Measurements from ENCODE around the gene RAX2.
"Not testable (repeated sequence)": the region's sequence is repeated elsewhere in the genome, so short reads cannot be mapped to it uniquely, and the experiment has no call there.

The RAX2 gene

GRCh38 chr19:3770136-3770999 is 1.7 kb downstream of the RAX2 start:
- Histone ChIP-seq H3K36me3 (ENCODE audit: control insufficient read depth, insufficient read depth, low read length) (peaks cover 7% of the 10 kb centered on the region), H3K4me1 (ENCODE audit: control insufficient read depth, insufficient read depth, low read length) (no peaks in the 10 kb centered on the region), H3K27ac (ENCODE audit: low read depth, low read length) (no peak overlapping the region), H3K9ac (ENCODE audit: low read length) (no peak overlapping the region), H3K27me3 (ENCODE audit: control insufficient read depth, insufficient read depth, low read length) (peaks cover 3% of the 10 kb centered on the region), H3K4me3 (ENCODE audit: low read length) (no peak overlapping the region)

GRCh38 chr19:3769494-3769893 is 2.5 kb downstream of the RAX2 start:
- H3K36me3 ChIP-seq (ENCODE audit: control insufficient read depth, insufficient read depth, low read length): peaks cover 7% of the 10 kb centered on the region
- H3K9ac ChIP-seq (ENCODE audit: low read length): no peak overlapping the region
- H3K4me1 ChIP-seq (ENCODE audit: control insufficient read depth, insufficient read depth, low read length): no peaks in the 10 kb centered on the region
- no peak overlapping the region for H3K4me3 ChIP-seq (ENCODE audit: low read length)
- H3K27ac ChIP-seq (ENCODE audit: low read depth, low read length): no peak overlapping the region
- H3K27me3 ChIP-seq (ENCODE audit: control insufficient read depth, insufficient read depth, low read length): peaks cover 3% of the 10 kb centered on the region

GRCh38 chr19:3768748-3769099 is 3.3 kb downstream of the RAX2 start:
- H3K27me3 ChIP-seq (ENCODE audit: control insufficient read depth, insufficient read depth, low read length): peaks cover 3% of the 10 kb centered on the region
- H3K36me3 ChIP-seq (ENCODE audit: control insufficient read depth, insufficient read depth, low read length): peaks cover 7% of the 10 kb centered on the region
- H3K4me1 ChIP-seq (ENCODE audit: control insufficient read depth, insufficient read depth, low read length): no peaks in the 10 kb centered on the region
- H3K4me3 ChIP-seq (ENCODE audit: low read length): no peak overlapping the region
- no peak overlapping the region for H3K27ac ChIP-seq (ENCODE audit: low read depth, low read length)
- no peak overlapping the region for H3K9ac ChIP-seq (ENCODE audit: low read length)

GRCh38 chr19:3768015-3768747 is 3.8 kb downstream of the RAX2 start:
- H3K36me3 ChIP-seq (ENCODE audit: control insufficient read depth, insufficient read depth, low read length): peaks cover 7% of the 10 kb centered on the region
- no peak overlapping the region for H3K4me3 ChIP-seq (ENCODE audit: low read length)
- no peak overlapping the region for H3K27ac ChIP-seq (ENCODE audit: low read depth, low read length)
- peaks cover 2% of the 10 kb centered on the region for H3K4me1 ChIP-seq (ENCODE audit: control insufficient read depth, insufficient read depth, low read length)
- H3K27me3 ChIP-seq (ENCODE audit: control insufficient read depth, insufficient read depth, low read length): peaks cover 3% of the 10 kb centered on the region
- no peak overlapping the region for H3K9ac ChIP-seq (ENCODE audit: low read length)

- no peak overlapping the region for H3K27ac ChIP-seq (ENCODE audit: low read depth, low read length)
- H3K4me3 ChIP-seq (ENCODE audit: low read length): no peak overlapping the region
- peaks cover 5% of the 10 kb centered on the region for H3K4me1 ChIP-seq (ENCODE audit: control insufficient read depth, insufficient read depth, low read length)
- peaks cover 7% of the 10 kb centered on the region for H3K36me3 ChIP-seq (ENCODE audit: control insufficient read depth, insufficient read depth, low read length)
- no peak overlapping the region for H3K9ac ChIP-seq (ENCODE audit: low read length)
- H3K27me3 ChIP-seq (ENCODE audit: control insufficient read depth, insufficient read depth, low read length): peaks cover 3% of the 10 kb centered on the region
Measured at GRCh38 chr19:3767050-3767449, 5.0 kb downstream of the RAX2 start.

GRCh38 chr19:3766520-3766919 is 5.5 kb downstream of the RAX2 start:
- Histone ChIP-seq H3K9ac (ENCODE audit: low read length) (no peak overlapping the region), H3K4me3 (ENCODE audit: low read length) (no peak overlapping the region), H3K36me3 (ENCODE audit: control insufficient read depth, insufficient read depth, low read length) (peaks cover 7% of the 10 kb centered on the region)

GRCh38 chr19:3765757-3766156 is 6.3 kb downstream of the RAX2 start:
- H3K36me3 ChIP-seq (ENCODE audit: control insufficient read depth, insufficient read depth, low read length); H3K4me1 ChIP-seq (ENCODE audit: control insufficient read depth, insufficient read depth, low read length); H3K9ac ChIP-seq (ENCODE audit: low read length): not testable (repeated sequence)

More at GRCh38 chr19:3766520-3766919, 5.5 kb downstream of the RAX2 start:
- Histone ChIP-seq H3K27me3 (ENCODE audit: control insufficient read depth, insufficient read depth, low read length) (no peaks in the 10 kb centered on the region), H3K27ac (ENCODE audit: low read depth, low read length) (no peak overlapping the region), H3K4me1 (ENCODE audit: control insufficient read depth, insufficient read depth, low read length) (peaks cover 5% of the 10 kb centered on the region)

GRCh38 chr19:3765121-3765520 is 6.9 kb downstream of the RAX2 start:
- Histone ChIP-seq H3K27ac (ENCODE audit: low read depth, low read length) (no peak overlapping the region), H3K9ac (ENCODE audit: low read length) (no peak overlapping the region), H3K36me3 (ENCODE audit: control insufficient read depth, insufficient read depth, low read length) (peaks cover 7% of the 10 kb centered on the region), H3K4me3 (ENCODE audit: low read length) (no peak overlapping the region), H3K27me3 (ENCODE audit: control insufficient read depth, insufficient read depth, low read length) (no peaks in the 10 kb centered on the region), H3K4me1 (ENCODE audit: control insufficient read depth, insufficient read depth, low read length) (peaks cover 10% of the 10 kb centered on the region)

More at GRCh38 chr19:3765757-3766156, 6.3 kb downstream of the RAX2 start:
- not testable (repeated sequence) for H3K27me3 ChIP-seq (ENCODE audit: control insufficient read depth, insufficient read depth, low read length); H3K4me3 ChIP-seq (ENCODE audit: low read length); H3K27ac ChIP-seq (ENCODE audit: low read depth, low read length)

- H3K9ac ChIP-seq (ENCODE audit: low read length): peak within 1 kb of the TSS; percentile 81
- no peaks in the 10 kb centered on the region for H3K27me3 ChIP-seq (ENCODE audit: control insufficient read depth, insufficient read depth, low read length)
- H3K36me3 ChIP-seq (ENCODE audit: control insufficient read depth, insufficient read depth, low read length): peaks cover 7% of the 10 kb centered on the region
- H3K27ac ChIP-seq (ENCODE audit: low read depth, low read length): peak within 1 kb of the TSS; percentile 98
- peak within 1 kb of the TSS; percentile 100 for H3K4me3 ChIP-seq (ENCODE audit: low read length)
- peaks cover 10% of the 10 kb centered on the region for H3K4me1 ChIP-seq (ENCODE audit: control insufficient read depth, insufficient read depth, low read length)
Measured at GRCh38 chr19:3762501-3763459, 9.2 kb downstream of the RAX2 start, which contains the start of gene MRPL54. Gene MRPL54, plus strand, starts transcription at chr19:3762682. Its CDS starts 19 bp downstream, at chr19:3762701.

- H3K36me3 ChIP-seq (ENCODE audit: control insufficient read depth, insufficient read depth, low read length): peaks cover 7% of the 10 kb centered on the region
- H3K4me3 ChIP-seq (ENCODE audit: low read length): no peak overlapping the region
- no peak overlapping the region for H3K9ac ChIP-seq (ENCODE audit: low read length)
- H3K27ac ChIP-seq (ENCODE audit: low read depth, low read length): peak overlapping the region; percentile 98
- peaks cover 10% of the 10 kb centered on the region for H3K4me1 ChIP-seq (ENCODE audit: control insufficient read depth, insufficient read depth, low read length)
- H3K27me3 ChIP-seq (ENCODE audit: control insufficient read depth, insufficient read depth, low read length): no peaks in the 10 kb centered on the region
Measured at GRCh38 chr19:3762130-3762473, 9.9 kb downstream of the RAX2 start.

GRCh38 chr19:3761382-3762129 is 10.5 kb downstream of the RAX2 start, which contains the start of gene APBA3:
Gene APBA3, minus strand, starts transcription at chr19:3761692. Its CDS starts 1,428 bp downstream, at chr19:3760264.
- peak within 1 kb of the TSS; percentile 98 for H3K27ac ChIP-seq (ENCODE audit: low read depth, low read length)

More at GRCh38 chr19:3761382-3762129, 10.5 kb downstream of the RAX2 start, which contains the start of gene APBA3:
- no peaks in the 10 kb centered on the region for H3K27me3 ChIP-seq (ENCODE audit: control insufficient read depth, insufficient read depth, low read length)
- peak within 1 kb of the TSS; percentile 100 for H3K4me3 ChIP-seq (ENCODE audit: low read length)
- peaks cover 2% of the 10 kb centered on the region for H3K36me3 ChIP-seq (ENCODE audit: control insufficient read depth, insufficient read depth, low read length)
- peaks cover 10% of the 10 kb centered on the region for H3K4me1 ChIP-seq (ENCODE audit: control insufficient read depth, insufficient read depth, low read length)
- H3K9ac ChIP-seq (ENCODE audit: low read length): peak within 1 kb of the TSS; percentile 92

Data from rectal smooth muscle tissue (tissue), 1 donor.